Epithelial cell of prostate (primary cell): ENCODE measurements around the gene FOXP2.
"Not testable (repeated sequence)": the region's sequence is repeated elsewhere in the genome, so short reads cannot be mapped to it uniquely, and the experiment has no call there.

ENCODE experiments used
- DNase-seq: peaks from one replicate; pipeline ENCODE4 v3.0.0-alpha.2; 2011; ENCODE audit warnings: low read depth, low spot score
- H3K27ac ChIP-seq: fragments of 450-650 bp; 2 replicates; pipeline ENCODE4 v1.5.1; 2017; ENCODE audit warnings: mild to moderate bottlenecking

Gene FOXP2

GRCh38 chr7:114567416-114567815 lies 152.8 kb downstream of the FOXP2 start:
- H3K27ac ChIP-seq = no peak overlapping the region
- DNase-seq = no peak

- no peak for DNase-seq
- H3K27ac ChIP-seq = no peak overlapping the region
These were observed 154.6 kb downstream of the FOXP2 start for GRCh38 chr7:114569220-114569619.

- no peak overlapping the region for H3K27ac ChIP-seq
- peak; percentile 3 for DNase-seq
These were observed 159.8 kb downstream of the FOXP2 start for GRCh38 chr7:114574384-114574783.

GRCh38 chr7:114575098-114575497 lies 160.5 kb downstream of the FOXP2 start:
- DNase-seq = no peak

GRCh38 chr7:114580963-114581362 lies 166.3 kb downstream of the FOXP2 start:
- H3K27ac ChIP-seq, DNase-seq: not testable (repeated sequence)

More at GRCh38 chr7:114575098-114575497, 160.5 kb downstream of the FOXP2 start:
- no peak overlapping the region for H3K27ac ChIP-seq

- no peak for DNase-seq
- H3K27ac ChIP-seq = no peak overlapping the region
These were observed 173.9 kb downstream of the FOXP2 start for GRCh38 chr7:114588506-114588905.

- no peak overlapping the region for H3K27ac ChIP-seq
- DNase-seq = no peak
These were observed 174.8 kb downstream of the FOXP2 start for GRCh38 chr7:114589436-114589835.

GRCh38 chr7:114590298-114590697 lies 175.7 kb downstream of the FOXP2 start:
- DNase-seq = no peak
- no peak overlapping the region for H3K27ac ChIP-seq

- DNase-seq = no peak
- no peak overlapping the region for H3K27ac ChIP-seq
These were observed 184.3 kb downstream of the FOXP2 start for GRCh38 chr7:114598946-114599345.

GRCh38 chr7:114606100-114606499 lies 191.5 kb downstream of the FOXP2 start:
- no peak overlapping the region for H3K27ac ChIP-seq
- DNase-seq = no peak

GRCh38 chr7:114608822-114609221 lies 194.2 kb downstream of the FOXP2 start:
- not testable (repeated sequence) for DNase-seq, H3K27ac ChIP-seq

- H3K27ac ChIP-seq = no peak overlapping the region
- DNase-seq = no peak
These were observed 205.6 kb downstream of the FOXP2 start for GRCh38 chr7:114620208-114620607.

- no peak overlapping the region for H3K27ac ChIP-seq
- DNase-seq = no peak
These were observed 207.6 kb downstream of the FOXP2 start for GRCh38 chr7:114622221-114622620.

GRCh38 chr7:114623146-114623545 lies 208.5 kb downstream of the FOXP2 start:
- no peak for DNase-seq
- H3K27ac ChIP-seq = no peak overlapping the region

GRCh38 chr7:114627231-114627630 lies 212.6 kb downstream of the FOXP2 start:
- H3K27ac ChIP-seq = no peak overlapping the region
- DNase-seq = no peak

GRCh38 chr7:114628362-114628761 lies 213.7 kb downstream of the FOXP2 start:
- no peak for DNase-seq
- H3K27ac ChIP-seq = no peak overlapping the region

- H3K27ac ChIP-seq = no peak overlapping the region
- no peak for DNase-seq
These were observed 215.1 kb downstream of the FOXP2 start for GRCh38 chr7:114629762-114630161.

- no peak overlapping the region for H3K27ac ChIP-seq
- no peak for DNase-seq
These were observed 215.8 kb downstream of the FOXP2 start for GRCh38 chr7:114630201-114630990.

- no peak for DNase-seq
These were observed 216.7 kb downstream of the FOXP2 start for GRCh38 chr7:114631249-114631822.

GRCh38 chr7:114639451-114639850 lies 224.8 kb downstream of the FOXP2 start:
- H3K27ac ChIP-seq = no peak overlapping the region
- no peak for DNase-seq

More at GRCh38 chr7:114631249-114631822, 216.7 kb downstream of the FOXP2 start:
- no peak overlapping the region for H3K27ac ChIP-seq

GRCh38 chr7:114644455-114644854 lies 229.8 kb downstream of the FOXP2 start:
- no peak for DNase-seq
- no peak overlapping the region for H3K27ac ChIP-seq

- DNase-seq = no peak
- H3K27ac ChIP-seq = no peak overlapping the region
These were observed 230.8 kb downstream of the FOXP2 start for GRCh38 chr7:114645451-114645850.
